Fibroblast of skin of left quadriceps (primary cell): Measurements from ENCODE around the gene NPRL2.
A peak's percentile ranks its signal among the peaks of the same experiment; 100 is the strongest.
"Not testable (repeated sequence)": the region's sequence is repeated elsewhere in the genome, so short reads cannot be mapped to it uniquely, and the experiment has no call there.

Experiments
- DNase-seq, 2 experiments: peaks; one replicate each; pipeline ENCODE4 v3.0.0-alpha.2; 2013; ENCODE audit warnings: low read depth in 2 of 2

NPRL2 gene

GRCh38 chr3:50314342-50314741 is 36.2 kb downstream of the NPRL2 start:
- no peak for DNase-seq

GRCh38 chr3:50312041-50312440 is 38.5 kb downstream of the NPRL2 start:
- DNase-seq, result not testable (repeated sequence)

- no peak for DNase-seq
Observed at GRCh38 chr3:50304601-50305000, 46.0 kb downstream of the NPRL2 start.

- no peak for DNase-seq
Observed at GRCh38 chr3:50303013-50303815, 47.4 kb downstream of the NPRL2 start, which contains the start of gene HYAL1. Gene HYAL1 (minus strand): TSS chr3:50303574. CDS start chr3:50302956, 618 bp downstream.

DNA sequence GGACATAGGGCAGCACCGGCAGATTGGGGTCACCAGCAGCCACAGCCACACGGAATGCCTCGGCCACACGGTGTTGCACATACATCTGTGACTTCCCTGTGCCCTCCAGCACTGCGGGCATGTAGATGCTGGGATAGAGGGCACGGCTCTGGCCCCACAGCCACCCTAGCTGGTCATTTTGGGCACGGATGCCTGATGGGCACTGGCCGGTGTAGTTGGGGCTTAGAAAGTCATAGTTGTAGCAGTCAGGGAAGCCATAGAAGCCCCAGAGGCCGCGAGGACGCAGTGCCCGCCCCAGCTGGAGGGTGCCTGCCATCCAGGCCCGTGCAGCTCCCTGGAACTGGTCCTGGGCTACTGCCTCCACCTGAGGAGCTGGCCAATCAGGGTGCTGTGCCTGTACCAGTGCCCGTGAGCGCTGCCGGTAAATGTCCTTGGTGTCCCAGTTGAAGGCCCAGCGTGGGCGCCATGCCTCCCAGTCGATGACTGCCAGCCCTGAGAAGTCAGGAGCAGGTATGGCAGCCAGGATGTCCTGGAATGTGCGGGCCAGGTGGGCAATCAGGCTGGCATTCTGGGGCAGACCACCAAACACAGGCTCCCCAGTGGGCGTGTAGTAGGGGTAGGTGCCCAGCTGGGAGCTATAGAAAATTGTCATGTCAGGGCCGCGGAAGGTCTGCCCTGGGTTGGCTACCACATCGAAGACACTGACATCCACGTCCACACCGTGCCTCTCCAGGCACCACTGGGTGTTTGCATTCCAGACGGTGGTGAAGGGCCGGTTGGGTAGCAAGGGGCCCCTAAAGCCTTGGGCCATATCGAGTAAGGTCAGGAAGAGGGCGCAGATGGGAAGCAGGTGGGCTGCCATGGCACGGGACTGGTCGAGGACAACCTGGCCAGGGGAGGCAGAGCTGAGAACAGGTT is 48.2 kb downstream of the NPRL2 start:
- DNase-seq, result no peak

DNA sequence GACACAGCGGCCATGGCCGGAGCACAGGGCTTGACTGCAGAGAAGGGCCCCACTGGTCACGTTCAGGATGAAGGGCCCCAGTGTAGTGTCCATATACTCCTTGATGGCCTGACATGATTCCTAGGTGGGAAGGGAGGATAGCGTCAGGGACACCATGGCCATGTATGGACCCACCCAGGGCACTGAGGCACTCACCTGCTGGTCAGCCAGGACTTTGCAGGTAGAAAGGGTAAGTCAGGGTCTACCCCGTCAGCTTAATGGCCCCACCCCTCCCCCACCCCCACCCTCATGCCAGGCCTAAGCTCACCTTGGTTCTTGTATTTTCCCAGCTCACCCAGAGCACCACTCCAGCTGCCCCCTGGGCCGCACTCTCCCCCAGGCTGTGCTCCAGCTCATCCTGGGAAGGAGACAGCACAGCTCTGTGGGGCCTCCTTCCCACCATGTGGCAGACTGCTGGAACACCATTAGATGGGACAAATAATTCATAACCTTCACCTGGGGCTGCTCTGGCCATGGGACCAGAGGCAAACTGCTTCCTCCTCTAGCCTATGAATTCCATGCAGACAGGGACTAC is 49.8 kb downstream of the NPRL2 start:
- DNase-seq, result no peak

DNA sequence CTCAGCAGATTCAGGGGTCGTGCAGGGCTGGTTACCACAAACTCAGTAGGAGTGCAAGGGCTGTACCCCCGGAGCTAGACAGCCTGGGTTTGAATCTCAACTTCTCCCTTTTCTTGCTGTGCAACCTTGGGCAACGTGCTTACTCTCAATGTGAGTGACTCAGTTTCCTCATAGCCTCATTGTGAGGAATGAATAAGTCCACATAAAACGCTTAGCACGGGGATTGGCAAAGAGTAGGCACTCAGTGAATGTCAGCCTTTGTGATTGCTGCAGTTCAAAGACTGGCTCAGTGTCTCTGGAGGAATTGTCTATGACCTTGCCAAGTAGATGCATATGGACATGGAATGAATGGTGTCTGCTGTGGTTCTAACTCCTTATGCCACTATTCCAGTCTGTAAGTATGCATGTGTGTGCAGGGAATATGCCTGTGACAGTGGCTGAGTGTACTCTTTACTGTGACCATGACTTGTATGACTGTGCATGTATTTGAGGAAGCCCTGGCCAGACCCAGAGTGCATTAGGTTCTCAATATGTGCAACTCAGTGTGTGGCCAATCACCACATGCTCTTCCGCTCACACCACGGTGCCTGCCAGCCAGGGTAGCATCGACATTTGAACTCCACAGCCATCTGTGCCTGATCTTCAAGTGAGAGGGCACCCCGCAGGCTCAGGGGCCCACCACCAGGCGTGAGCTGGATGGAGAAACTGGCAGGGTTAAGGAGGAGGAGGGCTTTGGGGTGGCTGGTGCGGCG is 50.5 kb downstream of the NPRL2 start:
- peak in 1 of 2 experiments; percentile 6 for DNase-seq

DNA sequence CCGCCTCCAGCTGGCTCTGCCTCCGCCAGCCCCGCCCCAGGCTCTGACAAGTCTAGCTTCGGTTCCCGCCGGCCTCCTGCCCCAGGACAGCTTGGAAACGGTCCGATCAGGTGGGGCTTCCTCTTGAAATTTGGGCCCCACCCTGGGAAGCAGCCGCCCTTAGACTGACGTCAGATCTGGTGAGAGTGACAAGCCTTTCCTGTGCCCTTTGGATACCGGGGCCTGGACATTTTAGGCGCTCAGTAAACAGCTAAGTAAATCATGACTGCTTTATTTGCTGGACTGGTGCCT is 51.0 kb downstream of the NPRL2 start:
- no peak for DNase-seq

GRCh38 chr3:50298836-50299637 is 51.5 kb downstream of the NPRL2 start, which contains the start of the genes HYAL3 and NAA80:
Gene HYAL3 (minus strand): TSS chr3:50299405. CDS start chr3:50295602, 3,803 bp downstream.
Gene NAA80 (minus strand): TSS chr3:50299405. CDS start chr3:50297463, 1,942 bp downstream.
- DNase-seq, result peak; percentile 98 to 99

GRCh38 chr3:50297896-50298725 is 52.5 kb downstream of the NPRL2 start:
- DNase-seq, result no peak

DNA sequence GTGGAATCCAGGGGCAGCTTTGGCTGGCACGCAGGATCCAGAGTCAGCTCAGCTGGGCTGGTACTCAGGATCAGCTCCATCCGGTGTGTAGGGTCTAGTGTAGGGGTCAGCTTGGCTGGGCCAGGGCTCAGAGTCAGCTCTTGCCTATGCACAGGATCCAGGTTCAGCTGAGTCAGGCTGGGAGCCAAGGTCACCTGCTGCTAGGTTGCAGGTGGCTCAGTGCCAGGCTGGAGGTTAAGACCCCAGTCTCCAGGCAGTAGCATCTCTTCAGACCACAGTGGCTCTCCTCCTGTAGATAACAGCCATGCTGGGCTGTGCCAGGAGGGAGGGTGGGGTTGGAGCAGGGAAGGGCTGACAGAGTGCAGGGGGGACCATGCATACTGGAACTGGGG is 53.2 kb downstream of the NPRL2 start:
- no peak for DNase-seq
